Effector CD4-positive, alpha-beta T cell (primary cell): ENCODE measurements around the gene GPR37L1.
"Not testable (repeated sequence)": the region's sequence is repeated elsewhere in the genome, so short reads cannot be mapped to it uniquely, and the experiment has no call there.

Experiments used
- DNase-seq: peaks from one replicate; pipeline ENCODE4 v3.0.0-alpha.2; 2020

The GPR37L1 gene

GRCh38 chr1:202176949-202177927, 54.5 kb downstream of the GPR37L1 start:
- no peak for DNase-seq

- no peak for DNase-seq
Observed at GRCh38 chr1:202179828-202180750, 57.4 kb downstream of the GPR37L1 start.

GRCh38 chr1:202180751-202181139, 58.0 kb downstream of the GPR37L1 start:
- not testable (repeated sequence) for DNase-seq

GRCh38 chr1:202181586-202181985, 58.9 kb downstream of the GPR37L1 start:
- no peak for DNase-seq

GRCh38 chr1:202182040-202182877, 59.5 kb downstream of the GPR37L1 start:
- DNase-seq: no peak
